ENCODE results near the gene XYLB.
A peak's percentile ranks its signal among the peaks of the same experiment; 100 is the strongest.
"Not testable (repeated sequence)": the region's sequence is repeated elsewhere in the genome, so short reads cannot be mapped to it uniquely, and the experiment has no call there.

The XYLB gene

GRCh38 chr3:38318766-38319671 lies 27.6 kb upstream of the XYLB start:
- TF ChIP-seq, protein P1, sequence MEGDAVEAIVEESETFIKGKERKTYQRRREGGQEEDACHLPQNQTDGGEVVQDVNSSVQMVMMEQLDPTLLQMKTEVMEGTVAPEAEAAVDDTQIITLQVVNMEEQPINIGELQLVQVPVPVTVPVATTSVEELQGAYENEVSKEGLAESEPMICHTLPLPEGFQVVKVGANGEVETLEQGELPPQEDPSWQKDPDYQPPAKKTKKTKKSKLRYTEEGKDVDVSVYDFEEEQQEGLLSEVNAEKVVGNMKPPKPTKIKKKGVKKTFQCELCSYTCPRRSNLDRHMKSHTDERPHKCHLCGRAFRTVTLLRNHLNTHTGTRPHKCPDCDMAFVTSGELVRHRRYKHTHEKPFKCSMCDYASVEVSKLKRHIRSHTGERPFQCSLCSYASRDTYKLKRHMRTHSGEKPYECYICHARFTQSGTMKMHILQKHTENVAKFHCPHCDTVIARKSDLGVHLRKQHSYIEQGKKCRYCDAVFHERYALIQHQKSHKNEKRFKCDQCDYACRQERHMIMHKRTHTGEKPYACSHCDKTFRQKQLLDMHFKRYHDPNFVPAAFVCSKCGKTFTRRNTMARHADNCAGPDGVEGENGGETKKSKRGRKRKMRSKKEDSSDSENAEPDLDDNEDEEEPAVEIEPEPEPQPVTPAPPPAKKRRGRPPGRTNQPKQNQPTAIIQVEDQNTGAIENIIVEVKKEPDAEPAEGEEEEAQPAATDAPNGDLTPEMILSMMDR (IDR thresholded peaks at IDR 0.05) = no peak
- intact Hi-C loops (cut with DNase I; ENCODE audit: low total_unique reads) = no loop called here

GRCh38 chr3:38320638-38321037 lies 25.9 kb upstream of the XYLB start:
- DNase-seq; intact Hi-C loops (cut with DNase I; ENCODE audit: low total_unique reads); H3K4me3 ChIP-seq; H3K27me3 ChIP-seq; H3K27ac ChIP-seq; H3K36me3 ChIP-seq; H3K9me3 ChIP-seq; H3K4me1 ChIP-seq: not testable (repeated sequence)

More at GRCh38 chr3:38318766-38319671, 27.6 kb upstream of the XYLB start:
- Histone ChIP-seq H3K4me1 (no peaks in the 10 kb centered on the region), H3K36me3 (no peaks in the 10 kb centered on the region), H3K4me3 (no peak overlapping the region), H3K27ac (no peak overlapping the region), H3K9me3 (no peaks in the 10 kb centered on the region), H3K27me3 (no peaks in the 10 kb centered on the region)
- DNase-seq = peak in 1 of 2 donors; percentile 13

- Histone ChIP-seq H3K27me3 (peaks cover 0 to 10% of the 10 kb centered on the region in 2 donors), H3K9me3 (no peaks in the 10 kb centered on the region), H3K4me1 (no peaks in the 10 kb centered on the region), H3K27ac (no peak overlapping the region), H3K36me3 (no peaks in the 10 kb centered on the region), H3K4me3 (no peak overlapping the region)
- no peak for DNase-seq
- TF ChIP-seq, protein P1 (IDR thresholded peaks at IDR 0.05) = no peak
- intact Hi-C loops (cut with DNase I; ENCODE audit: low total_unique reads) = no loop called here
These were observed 23.5 kb upstream of the XYLB start for GRCh38 chr3:38323060-38323459.

DNA sequence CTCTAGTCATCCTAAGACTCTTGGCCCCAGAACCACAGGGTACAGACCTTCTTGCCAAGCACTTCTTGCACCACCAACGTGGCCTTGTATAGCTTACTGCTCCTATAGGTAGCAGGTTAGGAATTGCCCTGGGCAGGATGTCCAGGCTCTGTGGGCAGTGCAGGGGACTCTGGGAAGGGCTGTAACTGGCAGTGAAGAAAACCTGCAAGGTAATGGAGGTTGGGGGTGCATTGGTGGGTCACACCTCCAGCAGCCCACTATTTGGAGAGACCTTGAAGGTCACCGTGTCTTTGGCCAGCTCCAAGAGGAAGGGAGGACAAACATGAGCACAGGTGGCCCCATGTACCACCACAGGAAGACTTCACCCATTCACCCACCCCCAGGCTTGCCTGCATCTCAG lies 21.3 kb upstream of the XYLB start:
- intact Hi-C loops (cut with DNase I; ENCODE audit: low total_unique reads) = no loop called here

GRCh38 chr3:38327335-38328009 lies 19.1 kb upstream of the XYLB start:
- no peaks in the 10 kb centered on the region for H3K36me3 ChIP-seq
- DNase-seq = no peak
- no peak overlapping the region for H3K27ac ChIP-seq
- no peaks in the 10 kb centered on the region for H3K9me3 ChIP-seq
- peaks cover 0 to 10% of the 10 kb centered on the region in 2 donors for H3K27me3 ChIP-seq
- H3K4me1 ChIP-seq = no peaks in the 10 kb centered on the region
- TF ChIP-seq, protein P1 (IDR thresholded peaks at IDR 0.05) = no peak
- no peak overlapping the region for H3K4me3 ChIP-seq
- intact Hi-C loops (cut with DNase I; ENCODE audit: low total_unique reads) = no loop called here

More for the DNA sequence above, 21.3 kb upstream of the XYLB start:
- no peak overlapping the region for H3K27ac ChIP-seq
- DNase-seq = peak in 1 of 2 donors; percentile 47
- H3K9me3 ChIP-seq = no peaks in the 10 kb centered on the region
- no peaks in the 10 kb centered on the region for H3K36me3 ChIP-seq
- peaks cover 0 to 10% of the 10 kb centered on the region in 2 donors for H3K27me3 ChIP-seq
- no peaks in the 10 kb centered on the region for H3K4me1 ChIP-seq
- H3K4me3 ChIP-seq = no peak overlapping the region
- TF ChIP-seq, protein P1 (IDR thresholded peaks at IDR 0.05) = no peak
